Panc1 (cell line): ENCODE measurements around the gene SFN. TPM values are rescaled to one million over a fixed set of nuclear protein-coding genes. Genes with fewer than 3 reads are reported as not detected.

Experiments
- ATAC-seq: fragments of 200-7000 bp; cut with Tn5 transposase; 2 replicates; pipeline ENCODE4 v1.9.1; 2020; ENCODE audit warnings: mild to moderate bottlenecking, moderate library complexity
- BruUV-seq: library from RNA; stranded (reverse); fragments of 400-500 nt; replicated peaks from 2 replicates; lab custom pipeline; 2021; lab: Mats Ljungman, UMichigan
- CTCF ChIA-PET: fragments of 300-600 bp; sonication (Branson Sonifier 250); formaldehyde crosslinking; loops from one replicate; lab custom pipeline; 2022; ENCODE audit warnings: antibody characterized with exemption; lab: Charles Lee
- POLR2A ChIA-PET: fragments of 300-600 bp; sonication (Branson Sonifier 250); formaldehyde crosslinking; loops from one replicate; lab custom pipeline; 2022; ENCODE audit warnings: antibody characterized with exemption; lab: Charles Lee
- DNase-seq: peaks from one replicate; pipeline ENCODE4 v3.0.0-alpha.2; 2010; ENCODE audit warnings: low read depth, low spot score
- H3K27ac ChIP-seq: 2 replicates; pipeline ENCODE4 v1.5.1; 2011; ENCODE audit warnings: mild to moderate bottlenecking, low read length, inconsistent platforms
- H3K27me3 ChIP-seq: fragments of 200-500 bp; sonication (Bioruptor generic); 2 replicates; pipeline ENCODE4 v1.6.0; 2014; ENCODE audit warnings: low read length, inconsistent platforms; ENCODE audit not compliant: control insufficient read depth, insufficient read depth
- H3K36me3 ChIP-seq: fragments of 200-500 bp; sonication (Bioruptor generic); 2 replicates; pipeline ENCODE4 v1.5.1; 2014; ENCODE audit warnings: inconsistent platforms, mild to moderate bottlenecking, low read length, moderate library complexity; ENCODE audit not compliant: control insufficient read depth, insufficient read depth
- H3K4me1 ChIP-seq: 2 replicates; pipeline ENCODE4 v1.5.1; 2011; ENCODE audit warnings: inconsistent platforms, mild to moderate bottlenecking, low read length, moderate library complexity; ENCODE audit not compliant: control insufficient read depth, insufficient read depth
- H3K4me3 ChIP-seq, 2 experiments: 2 replicates each; pipeline ENCODE4 v1.5.1; 2011 to 2012; ENCODE audit warnings: low read depth in 2 of 2, low read length in 2 of 2, mild to moderate bottlenecking in 2 of 2, inconsistent platforms in 1 of 2, moderate library complexity in 1 of 2
- H3K9me3 ChIP-seq: fragments of 200-500 bp; sonication (Bioruptor generic); 2 replicates; pipeline ENCODE4 v1.5.1; 2014; ENCODE audit warnings: low read depth, mild to moderate bottlenecking, inconsistent platforms, low read length, moderate library complexity; ENCODE audit not compliant: control insufficient read depth, insufficient read depth
- CTCF ChIP-seq: fragments of 450-650 bp; IDR thresholded peaks from 2 replicates; pipeline ENCODE4 v1.5.1; 2017; ENCODE audit warnings: mild to moderate bottlenecking
- POLR2AphosphoS5 ChIP-seq: IDR thresholded peaks from 2 replicates; pipeline ENCODE4 v1.6.1; 2012; ENCODE audit warnings: mild to moderate bottlenecking, low read depth, low read length, moderate library complexity
- REST ChIP-seq, 2 experiments: IDR thresholded peaks; 2 replicates each; pipeline ENCODE4 v1.6.1; 2011 to 2012; ENCODE audit warnings: low read depth in 2 of 2, control low read depth in 1 of 2, low read length in 1 of 2, mild to moderate bottlenecking in 1 of 2, moderate library complexity in 1 of 2; ENCODE audit not compliant: insufficient read depth in 1 of 2
- SIN3A ChIP-seq: IDR thresholded peaks from 2 replicates; pipeline ENCODE4 v1.6.1; 2012; ENCODE audit warnings: low read depth, mild to moderate bottlenecking, low read length, moderate library complexity, borderline replicate concordance; ENCODE audit not compliant: insufficient read depth
- TCF7L2 ChIP-seq: IDR thresholded peaks from 2 replicates; pipeline ENCODE4 v1.6.1; 2011; ENCODE audit warnings: mild to moderate bottlenecking, low read depth, low read length, inconsistent platforms
- in situ Hi-C: cut with HindIII; loops from 2 replicates; pipeline ENCODE4 v1.10.0; 2016; ENCODE audit warnings: low sequenced_read_pairs, low pct_unique_long_range_greater_than_20kb
- intact Hi-C: fragments of 100-400 bp; cut with micrococcal nuclease; formaldehyde crosslinking; loops from one replicate; pipeline ENCODE4 v1.10.0; 2022; ENCODE audit not compliant: unreplicated experiment
- total RNA-seq: library from RNA; stranded (reverse); gene quantifications from one replicate; pipeline ENCODE4 v1.2.1, GENCODE V29; 2021; ENCODE audit not compliant: unreplicated experiment

Gene SFN
- total RNA-seq, 1 experiment from 2014 or later = 188 TPM

GRCh38 chr1:26912147-26912490 is 49.2 kb downstream of the SFN start:
- ChIA-PET CTCF (interaction anchor here (0.5 to 0.7 kb wide), 2 partner anchors 121 to 134 kb away, joined by 3 to 4 read pairs; no protein-coding TSS in a partner anchor), POLR2A (no interaction called here)
- H3K4me3 ChIP-seq = peak overlapping the region in 1 of 2 experiments; percentile 27; a peak in 2 of 4 replicates
- in situ Hi-C loops = no loop called here
- intact Hi-C loops = no loop called here
- TF ChIP-seq SIN3A (no peak), CTCF (no peak), TCF7L2 (no peak), REST (IDR thresholded peaks at IDR 0.05; ENCODE audit: insufficient read depth in 1 of 2, low read depth in 2 of 2, low read length in 1 of 2) (no peak), POLR2AphosphoS5 (no peak)
- H3K9me3 ChIP-seq = no peaks in the 10 kb centered on the region
- H3K27ac ChIP-seq = peak overlapping the region; percentile 83
- no TSS peak for BruUV-seq
- no peaks in the 10 kb centered on the region for H3K27me3 ChIP-seq
- no peaks in the 10 kb centered on the region for H3K36me3 ChIP-seq
- DNase-seq (no peak), ATAC-seq (no peak)
- peaks cover 55% of the 10 kb centered on the region for H3K4me1 ChIP-seq

GRCh38 chr1:26913389-26913753 is 50.4 kb downstream of the SFN start:
- in situ Hi-C loops = no loop called here
- Histone ChIP-seq H3K27ac (peak overlapping the region; percentile 83), H3K4me1 (peaks cover 49% of the 10 kb centered on the region), H3K4me3 (peak overlapping the region; percentile 2 to 33; a peak in 3 of 4 replicates), H3K36me3 (no peaks in the 10 kb centered on the region), H3K27me3 (no peaks in the 10 kb centered on the region), H3K9me3 (no peaks in the 10 kb centered on the region)
- ChIA-PET CTCF (interaction anchor here (0.6 kb wide), 1 partner anchor 17 kb away, joined by 5 read pairs; no protein-coding TSS in a partner anchor), POLR2A (interaction anchor here (0.7 kb wide), 1 partner anchor 290 kb away, joined by 3 read pairs; no protein-coding TSS in a partner anchor)
- TF ChIP-seq REST (IDR thresholded peaks at IDR 0.05; ENCODE audit: insufficient read depth in 1 of 2, low read depth in 2 of 2, low read length in 1 of 2) (no peak), TCF7L2 (no peak), CTCF (no peak), SIN3A (no peak), POLR2AphosphoS5 (no peak)
- ATAC-seq (peak; percentile 53), DNase-seq (no peak)
- BruUV-seq = no TSS peak
- intact Hi-C loops = no loop called here
